ENCODE results near the gene SLC28A2. TPM values are rescaled to one million over a fixed set of nuclear protein-coding genes. Genes with fewer than 3 reads are reported as not detected.
"Not testable (repeated sequence)": the region's sequence is repeated elsewhere in the genome, so short reads cannot be mapped to it uniquely, and the experiment has no call there.

Gene SLC28A2
- total and polyA plus RNA-seq, 4 donors = 2.0 TPM; not detected in 3

GRCh38 chr15:45228931-45229330, 23.1 kb upstream of the SLC28A2 start:
- intact Hi-C loops (cut with DNase I) = no loop called here
- Histone ChIP-seq H3K27ac (ENCODE audit: low read depth in 1 of 2, low read length in 2 of 2) (no peak overlapping the region), H3K36me3 (ENCODE audit: control insufficient read depth in 1 of 2, insufficient read depth in 2 of 2, low read length in 1 of 2) (no peaks in the 10 kb centered on the region), H3K4me1 (ENCODE audit: control insufficient read depth in 1 of 2, insufficient read depth in 2 of 2, low read length in 2 of 2) (no peaks in the 10 kb centered on the region), H3K4me3 (ENCODE audit: low read length in 2 of 2) (no peak overlapping the region), H3K9me3 (ENCODE audit: control insufficient read depth, low read length) (no peaks in the 10 kb centered on the region), H3K27me3 (ENCODE audit: control insufficient read depth in 1 of 2, insufficient read depth in 2 of 2, low read length in 1 of 2) (no peaks in the 10 kb centered on the region)
- no peak for DNase-seq
- WGBS, 2 donors = 76 to 80% methylated on average over 5 of the region's 5 CpGs
- ATAC-seq (ENCODE audit: low FRiP score) = no peak

DNA sequence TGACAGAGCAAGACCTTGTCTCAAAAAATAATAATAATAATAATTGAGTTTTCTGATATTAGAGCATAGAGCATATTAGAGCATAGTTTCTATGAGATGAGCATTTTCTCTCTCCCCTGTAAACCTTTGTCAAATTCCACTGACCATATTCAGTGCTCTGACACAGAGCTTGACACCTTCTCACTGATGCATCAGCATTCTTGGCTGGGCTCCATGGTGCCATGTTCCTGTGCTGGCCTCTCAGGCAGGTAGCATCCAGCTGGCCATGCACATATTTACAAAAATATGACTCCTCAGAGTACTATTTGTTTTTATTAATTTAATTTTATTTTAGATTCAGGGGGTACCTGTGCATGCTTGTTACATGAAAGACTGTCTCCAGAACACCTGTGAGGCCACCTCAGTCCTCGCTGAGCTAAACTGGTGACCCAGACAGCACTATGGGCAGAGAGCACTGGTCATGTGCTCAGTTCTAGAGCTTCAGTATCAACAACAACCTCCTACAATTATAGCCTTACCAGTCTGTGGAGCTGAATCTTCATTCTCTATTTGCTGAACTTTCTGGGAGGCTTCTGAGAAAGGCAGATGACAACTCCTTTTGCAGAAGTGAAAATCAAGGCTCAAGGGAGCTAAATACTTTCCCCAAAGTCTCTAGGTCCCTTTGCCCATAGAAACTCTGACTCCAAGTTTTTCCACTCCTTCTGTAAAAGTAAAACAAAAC, 21.6 kb upstream of the SLC28A2 start:
- 0% methylated on average over 1 of the region's 1 CpG for WGBS, 2 donors
- Histone ChIP-seq H3K4me1 (ENCODE audit: control insufficient read depth in 1 of 2, insufficient read depth in 2 of 2, low read length in 2 of 2) (no peaks in the 10 kb centered on the region), H3K36me3 (ENCODE audit: control insufficient read depth in 1 of 2, insufficient read depth in 2 of 2, low read length in 1 of 2) (no peaks in the 10 kb centered on the region), H3K27me3 (ENCODE audit: control insufficient read depth in 1 of 2, insufficient read depth in 2 of 2, low read length in 1 of 2) (no peaks in the 10 kb centered on the region), H3K27ac (ENCODE audit: low read depth in 1 of 2, low read length in 2 of 2) (no peak overlapping the region), H3K4me3 (ENCODE audit: low read length in 2 of 2) (no peak overlapping the region), H3K9me3 (ENCODE audit: control insufficient read depth, low read length) (peaks cover 5% of the 10 kb centered on the region)
- intact Hi-C loops (cut with DNase I) = no loop called here
- ATAC-seq (ENCODE audit: low FRiP score) = no peak
- no peak for DNase-seq

- no peak overlapping the region for H3K27ac ChIP-seq (ENCODE audit: low read depth in 1 of 2, low read length in 2 of 2)
- WGBS, 2 donors = 66 to 76% methylated on average over 3 of the region's 3 CpGs
- DNase-seq = no peak
Observed at GRCh38 chr15:45231132-45231531, 20.9 kb upstream of the SLC28A2 start.

DNA sequence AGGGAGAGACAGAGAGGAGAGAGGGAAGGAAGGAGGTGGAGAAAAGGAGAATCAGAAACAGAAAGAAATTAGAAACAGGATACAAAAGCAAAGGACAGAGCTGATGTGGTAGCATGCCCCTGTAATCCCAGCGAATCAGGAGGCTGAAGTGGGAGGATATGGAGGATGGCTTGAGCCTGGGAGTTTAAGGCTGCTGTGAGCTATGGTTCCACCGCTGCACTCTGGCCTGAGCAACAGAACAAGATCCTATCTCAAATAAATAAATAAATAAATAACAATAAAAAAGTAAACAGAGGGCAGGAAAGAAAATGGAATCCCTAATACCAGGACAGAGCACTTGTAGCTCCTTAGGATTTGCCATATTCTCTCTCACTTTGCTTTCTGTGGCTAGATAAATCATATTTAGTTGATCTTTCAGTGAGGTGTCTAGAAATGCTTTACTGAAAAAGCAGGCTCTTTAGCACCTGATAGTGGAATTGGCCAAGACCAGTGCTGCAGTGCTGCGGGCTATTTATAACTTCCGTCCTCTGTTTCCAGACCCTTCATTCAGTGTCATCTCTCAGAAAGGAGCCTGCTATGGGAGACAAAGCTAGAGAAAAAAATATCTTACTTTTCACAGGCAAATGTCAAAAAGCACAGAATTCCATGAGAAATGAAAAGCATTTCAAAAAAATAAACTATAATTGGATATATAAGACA, 20.0 kb upstream of the SLC28A2 start:
- H3K4me3 ChIP-seq (ENCODE audit: low read length in 2 of 2) = no peak overlapping the region
- H3K9me3 ChIP-seq (ENCODE audit: control insufficient read depth, low read length) = peaks cover 5% of the 10 kb centered on the region
- WGBS, 2 donors = 73 to 82% methylated on average over 4 of the region's 4 CpGs
- ATAC-seq (ENCODE audit: low FRiP score) = no peak
- no peaks in the 10 kb centered on the region for H3K4me1 ChIP-seq (ENCODE audit: control insufficient read depth in 1 of 2, insufficient read depth in 2 of 2, low read length in 2 of 2)
- H3K27me3 ChIP-seq (ENCODE audit: control insufficient read depth in 1 of 2, insufficient read depth in 2 of 2, low read length in 1 of 2) = no peaks in the 10 kb centered on the region
- DNase-seq = no peak
- intact Hi-C loops (cut with DNase I) = no loop called here
- no peak overlapping the region for H3K27ac ChIP-seq (ENCODE audit: low read depth in 1 of 2, low read length in 2 of 2)
- H3K36me3 ChIP-seq (ENCODE audit: control insufficient read depth in 1 of 2, insufficient read depth in 2 of 2, low read length in 1 of 2) = no peaks in the 10 kb centered on the region

More at GRCh38 chr15:45231132-45231531, 20.9 kb upstream of the SLC28A2 start:
- H3K4me1 ChIP-seq (ENCODE audit: control insufficient read depth in 1 of 2, insufficient read depth in 2 of 2, low read length in 2 of 2) = no peaks in the 10 kb centered on the region
- no peak for ATAC-seq (ENCODE audit: low FRiP score)
- H3K9me3 ChIP-seq (ENCODE audit: control insufficient read depth, low read length) = peaks cover 5% of the 10 kb centered on the region
- H3K36me3 ChIP-seq (ENCODE audit: control insufficient read depth in 1 of 2, insufficient read depth in 2 of 2, low read length in 1 of 2) = no peaks in the 10 kb centered on the region
- H3K4me3 ChIP-seq (ENCODE audit: low read length in 2 of 2) = no peak overlapping the region
- intact Hi-C loops (cut with DNase I) = no loop called here
- H3K27me3 ChIP-seq (ENCODE audit: control insufficient read depth in 1 of 2, insufficient read depth in 2 of 2, low read length in 1 of 2) = no peaks in the 10 kb centered on the region

DNA sequence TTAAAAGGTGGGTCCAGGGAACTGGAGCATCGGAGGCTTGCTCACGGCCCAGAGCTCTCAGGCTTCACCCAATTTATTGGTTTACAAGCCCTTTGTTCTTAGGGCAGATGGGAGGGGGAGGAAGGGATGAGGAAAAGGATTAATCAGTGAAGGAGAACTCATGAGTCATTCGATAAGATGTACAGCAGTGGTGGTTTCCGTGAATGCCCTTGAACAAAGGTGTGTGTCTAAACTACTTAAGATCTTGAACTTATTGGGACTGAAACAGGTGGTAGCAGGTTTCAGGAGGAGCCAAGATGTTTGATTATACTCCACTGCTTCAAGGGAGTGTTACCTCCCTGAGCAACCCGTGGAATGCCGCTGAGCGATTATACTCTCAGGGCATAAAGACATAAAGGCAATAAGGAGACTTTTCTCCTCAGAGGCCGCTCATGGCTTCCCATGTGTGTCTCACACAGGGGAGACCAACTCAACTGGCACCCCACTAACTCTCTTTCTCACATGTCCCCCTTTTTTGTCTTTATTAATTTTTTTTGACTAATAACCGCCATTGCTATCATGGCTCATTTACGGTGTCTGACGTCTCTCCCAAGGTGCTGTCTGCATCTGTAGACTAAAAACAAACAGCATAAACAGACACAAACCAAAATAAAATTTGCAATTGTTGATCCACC, 17.3 kb upstream of the SLC28A2 start:
- Histone ChIP-seq H3K27me3 (ENCODE audit: control insufficient read depth in 1 of 2, insufficient read depth in 2 of 2, low read length in 1 of 2) (no peaks in the 10 kb centered on the region), H3K9me3 (ENCODE audit: control insufficient read depth, low read length) (peaks cover 8% of the 10 kb centered on the region), H3K27ac (ENCODE audit: low read depth in 1 of 2, low read length in 2 of 2) (no peak overlapping the region), H3K4me1 (ENCODE audit: control insufficient read depth in 1 of 2, insufficient read depth in 2 of 2, low read length in 2 of 2) (no peaks in the 10 kb centered on the region), H3K4me3 (ENCODE audit: low read length in 2 of 2) (no peak overlapping the region), H3K36me3 (ENCODE audit: control insufficient read depth in 1 of 2, insufficient read depth in 2 of 2, low read length in 1 of 2) (no peaks in the 10 kb centered on the region)
- DNase-seq (no peak), ATAC-seq (ENCODE audit: low FRiP score) (no peak)
- intact Hi-C loops (cut with DNase I) = no loop called here
- 70 to 75% methylated on average over 11 of the region's 11 CpGs for WGBS, 2 donors

DNA sequence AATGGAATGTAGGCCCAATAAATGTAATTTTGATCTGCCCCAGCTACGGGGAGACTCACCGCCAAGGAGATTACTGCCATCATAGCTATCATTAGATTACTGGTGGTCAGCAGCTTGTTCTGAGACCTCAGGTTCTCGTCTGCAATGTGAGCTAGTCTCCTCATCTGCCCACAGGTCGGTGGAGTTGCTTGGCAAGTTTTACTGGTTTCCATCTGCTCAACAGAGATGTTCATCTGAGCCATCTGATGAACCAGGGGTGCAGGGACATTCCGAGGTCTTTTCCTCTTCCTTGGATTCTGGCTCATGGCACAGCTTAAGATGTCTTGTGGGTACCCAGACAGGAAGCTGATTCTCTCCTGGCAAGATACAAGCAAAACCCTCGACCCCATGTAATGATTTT, 15.2 kb upstream of the SLC28A2 start:
- DNase-seq; H3K27ac ChIP-seq (ENCODE audit: low read depth in 1 of 2, low read length in 2 of 2); intact Hi-C loops (cut with DNase I); ATAC-seq (ENCODE audit: low FRiP score); H3K36me3 ChIP-seq (ENCODE audit: control insufficient read depth in 1 of 2, insufficient read depth in 2 of 2, low read length in 1 of 2); H3K4me1 ChIP-seq (ENCODE audit: control insufficient read depth in 1 of 2, insufficient read depth in 2 of 2, low read length in 2 of 2); H3K27me3 ChIP-seq (ENCODE audit: control insufficient read depth in 1 of 2, insufficient read depth in 2 of 2, low read length in 1 of 2); H3K4me3 ChIP-seq (ENCODE audit: low read length in 2 of 2): not testable (repeated sequence)
- peaks cover 13% of the 10 kb centered on the region for H3K9me3 ChIP-seq (ENCODE audit: control insufficient read depth, low read length)
- 51 to 61% methylated on average over 6 of the region's 6 CpGs for WGBS, 2 donors

DNA sequence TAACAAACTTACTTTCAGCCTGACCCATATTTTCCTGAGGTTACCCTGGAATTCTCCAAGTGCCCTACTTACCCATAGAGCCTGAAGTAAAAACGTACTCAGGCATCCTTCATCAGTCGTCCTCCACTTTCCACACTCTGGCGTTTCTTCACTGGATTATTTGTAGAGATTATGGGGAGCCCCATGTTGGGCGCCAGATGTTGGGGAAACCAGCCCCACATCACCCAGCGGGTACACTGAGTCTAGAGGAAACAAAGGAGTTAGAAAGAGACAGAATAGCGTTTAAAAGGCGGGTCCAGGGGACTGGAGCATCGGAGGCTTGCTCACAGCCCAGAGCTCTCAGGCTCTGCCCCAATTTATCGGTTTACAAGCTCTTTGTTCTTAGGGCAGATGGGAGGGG, 9.7 kb upstream of the SLC28A2 start:
- Histone ChIP-seq H3K9me3 (ENCODE audit: control insufficient read depth, low read length) (peaks cover 19% of the 10 kb centered on the region), H3K4me3 (ENCODE audit: low read length in 2 of 2) (no peak overlapping the region), H3K27me3 (ENCODE audit: control insufficient read depth in 1 of 2, insufficient read depth in 2 of 2, low read length in 1 of 2) (no peaks in the 10 kb centered on the region), H3K36me3 (ENCODE audit: control insufficient read depth in 1 of 2, insufficient read depth in 2 of 2, low read length in 1 of 2) (no peaks in the 10 kb centered on the region), H3K4me1 (ENCODE audit: control insufficient read depth in 1 of 2, insufficient read depth in 2 of 2, low read length in 2 of 2) (no peaks in the 10 kb centered on the region), H3K27ac (ENCODE audit: low read depth in 1 of 2, low read length in 2 of 2) (no peak overlapping the region)
- 73 to 75% methylated on average over 9 of the region's 9 CpGs for WGBS, 2 donors
- ATAC-seq (ENCODE audit: low FRiP score) (no peak), DNase-seq (no peak)
- intact Hi-C loops (cut with DNase I) = no loop called here

DNA sequence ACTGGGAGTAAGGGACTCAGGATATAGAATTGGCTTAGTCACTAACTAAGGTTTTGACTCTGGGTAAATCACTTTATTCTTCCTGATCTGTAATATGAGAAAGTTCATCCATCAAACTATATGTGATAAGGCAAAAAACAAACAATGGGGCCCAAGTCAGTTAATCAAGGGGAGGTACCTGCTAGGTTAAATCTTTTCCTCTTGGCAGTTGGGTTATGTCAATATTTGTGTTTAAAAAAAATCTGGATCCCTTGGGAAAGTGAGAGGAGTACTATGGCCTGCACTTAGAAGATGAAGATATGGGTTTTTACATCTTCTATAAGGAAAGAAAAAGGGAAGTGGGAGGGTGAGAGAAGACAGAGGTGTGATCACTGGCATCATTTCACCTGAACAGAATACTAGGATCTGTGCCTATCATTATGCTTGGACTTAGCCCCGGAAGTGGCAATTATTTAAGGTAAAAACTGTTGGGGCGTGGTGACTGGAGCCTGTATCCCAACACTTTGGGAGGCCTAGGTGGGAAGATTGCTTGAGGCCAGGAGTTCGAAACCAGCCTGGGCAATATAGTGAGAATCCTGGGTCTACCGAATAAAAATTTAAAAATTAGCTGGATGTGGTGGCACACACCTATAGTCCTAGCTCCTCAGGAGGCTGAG, 2.8 kb upstream of the SLC28A2 start:
- Histone ChIP-seq H3K27me3 (ENCODE audit: control insufficient read depth in 1 of 2, insufficient read depth in 2 of 2, low read length in 1 of 2) (no peaks in the 10 kb centered on the region), H3K36me3 (ENCODE audit: control insufficient read depth in 1 of 2, insufficient read depth in 2 of 2, low read length in 1 of 2) (no peaks in the 10 kb centered on the region), H3K9me3 (ENCODE audit: control insufficient read depth, low read length) (peaks cover 4% of the 10 kb centered on the region), H3K4me1 (ENCODE audit: control insufficient read depth in 1 of 2, insufficient read depth in 2 of 2, low read length in 2 of 2) (no peaks in the 10 kb centered on the region), H3K27ac (ENCODE audit: low read depth in 1 of 2, low read length in 2 of 2) (no peak overlapping the region), H3K4me3 (ENCODE audit: low read length in 2 of 2) (no peak overlapping the region)
- DNase-seq (no peak), ATAC-seq (ENCODE audit: low FRiP score) (no peak)
- intact Hi-C loops (cut with DNase I) = no loop called here
- WGBS, 2 donors = 87 to 92% methylated on average over 4 of the region's 4 CpGs

All from aorta (tissue), 5 donors.